GM03348 (cell line): Measurements from ENCODE around the gene MATN4.

ENCODE experiments used
- DNase-seq: peaks from one replicate; pipeline ENCODE4 v3.0.0; 2012; ENCODE audit warnings: low spot score

The MATN4 gene

GRCh38 chr20:45313943-45314342, 5.8 kb upstream of the MATN4 start:
- no peak for DNase-seq

- no peak for DNase-seq
Observed at GRCh38 chr20:45313065-45313695, 5.1 kb upstream of the MATN4 start.

DNA sequence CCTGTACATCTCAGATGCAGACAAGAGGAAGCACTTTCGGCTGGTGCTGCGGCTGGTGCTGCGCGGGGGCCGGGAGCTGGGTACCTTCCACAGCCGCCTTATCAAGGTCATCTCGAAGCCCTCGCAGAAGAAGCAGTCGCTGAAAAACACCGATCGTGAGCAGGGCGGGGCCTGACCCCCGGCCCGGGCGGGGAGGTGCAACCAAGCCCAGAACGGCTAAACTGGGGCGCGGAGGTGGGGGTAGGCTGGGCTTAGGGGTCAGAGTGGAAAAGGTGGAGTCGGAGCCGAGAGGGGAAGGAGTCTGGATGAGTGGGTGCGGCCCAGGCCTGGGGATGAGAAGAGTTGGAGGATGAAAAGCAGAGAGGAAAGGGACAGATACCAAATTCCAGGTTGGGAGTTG, 4.1 kb upstream of the MATN4 start:
- DNase-seq: no peak

DNA sequence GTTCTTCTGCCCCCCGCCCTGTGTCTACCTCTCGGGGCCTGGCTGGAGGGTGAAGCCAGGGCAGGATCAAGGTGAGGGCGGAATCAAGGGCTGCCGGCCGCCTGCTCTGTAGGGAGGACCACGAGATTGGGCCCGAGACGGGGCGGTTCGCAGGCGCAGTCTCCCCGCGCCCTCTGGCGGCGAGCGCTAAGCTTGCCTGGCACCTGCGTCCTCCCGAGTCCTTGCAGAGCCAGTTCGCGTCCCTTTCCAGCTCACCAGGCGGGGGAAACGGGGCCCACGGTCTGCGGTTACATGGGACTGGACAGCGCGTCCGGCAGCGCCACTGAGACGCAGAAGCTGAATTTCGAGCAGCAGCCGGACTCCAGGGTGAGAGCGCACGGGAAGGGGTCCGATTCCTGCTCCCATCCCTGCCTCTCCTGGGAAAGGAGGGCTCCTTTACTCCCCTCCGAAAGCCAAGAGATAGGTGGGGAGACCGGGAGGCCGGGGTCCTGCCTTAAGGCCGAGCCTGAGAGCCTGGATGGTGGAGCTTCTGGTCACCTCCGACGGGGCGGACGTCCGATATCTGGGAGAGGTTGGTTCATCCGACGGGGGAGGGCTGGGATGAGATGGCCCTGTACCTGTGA, 3.6 kb upstream of the MATN4 start:
- peak; percentile 88 for DNase-seq

DNA sequence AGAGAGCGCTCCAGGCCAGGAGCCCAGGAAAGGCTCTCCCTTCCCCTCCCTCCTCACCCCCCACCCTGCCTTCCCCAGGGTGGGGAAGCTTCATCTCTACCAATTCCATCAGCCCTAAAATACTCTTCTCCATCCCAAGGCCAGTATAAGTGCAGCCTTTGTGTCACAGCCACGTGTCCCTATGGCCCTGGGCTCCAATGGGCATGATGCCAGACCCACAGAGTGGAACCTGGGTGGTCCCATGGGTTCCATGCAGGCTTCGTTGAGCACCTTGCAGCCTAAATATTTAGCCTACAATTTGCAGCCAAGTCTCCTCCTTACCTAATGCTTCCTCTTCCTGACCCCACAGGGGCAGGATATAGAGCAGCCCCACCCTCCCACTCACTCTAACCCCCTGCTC, 976 bp upstream of the MATN4 start:
- DNase-seq: no peak

DNA sequence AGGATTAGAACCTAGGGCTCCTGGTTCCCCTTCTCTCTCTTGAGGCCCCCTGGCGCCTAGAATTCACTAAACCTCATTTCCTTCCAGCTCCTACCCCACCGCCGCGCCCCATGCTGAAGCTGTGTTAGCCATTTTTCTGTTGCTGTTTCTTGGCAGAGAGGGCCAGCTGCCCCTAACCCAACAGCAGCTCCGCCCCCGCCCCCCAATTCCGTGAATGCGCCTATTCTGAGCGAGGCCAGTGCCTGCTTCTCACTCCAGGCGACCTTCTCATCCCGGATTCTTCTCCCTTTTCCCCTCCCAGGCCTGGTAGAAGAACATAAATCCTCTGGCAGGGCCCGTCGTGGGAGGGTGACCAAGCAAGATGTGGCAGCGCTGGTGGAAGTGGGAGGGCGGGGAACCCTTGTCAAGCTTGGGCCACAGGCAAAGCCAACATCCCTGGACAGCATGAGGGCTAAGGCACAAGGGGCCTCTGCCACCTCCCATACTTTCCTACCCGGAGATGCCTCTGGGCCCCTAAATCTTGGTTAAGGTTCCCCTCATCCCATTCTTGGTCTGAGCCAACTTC, 941 bp downstream of the MATN4 start:
- no peak for DNase-seq

DNA sequence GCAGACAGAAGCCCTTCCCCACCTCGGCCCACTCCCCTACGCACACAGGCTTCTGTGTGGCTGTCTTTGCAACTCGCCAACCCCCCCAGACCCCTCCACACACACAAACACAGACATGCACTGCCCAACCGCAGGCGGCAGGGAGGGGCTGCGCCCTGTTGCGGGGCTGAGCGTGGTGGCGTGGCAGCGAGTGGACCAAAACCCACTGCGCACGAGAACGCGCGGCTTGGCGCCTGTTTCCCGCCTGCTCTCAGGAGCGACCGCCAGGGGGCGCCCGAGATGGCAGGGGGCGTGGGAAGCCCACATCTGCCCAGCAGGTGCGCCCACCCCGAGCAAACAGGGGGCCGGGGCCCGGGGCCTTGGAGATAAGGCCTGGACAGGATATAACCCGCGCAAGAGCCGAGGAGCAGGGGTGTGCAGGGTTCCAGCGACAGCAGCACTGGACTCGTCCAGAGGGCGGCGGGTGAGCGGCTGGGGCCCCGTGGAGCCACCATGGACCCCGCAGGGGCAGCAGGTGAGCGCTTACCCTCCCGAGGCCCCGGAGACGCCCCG, 1.6 kb downstream of the MATN4 start, which contains the start of gene RBPJL:
RBPJL (plus strand) TSS at position 410 of the 552 bp plus-strand sequence; CDS start at position 493, 83 bp downstream.
- DNase-seq: peak; percentile 67

DNA sequence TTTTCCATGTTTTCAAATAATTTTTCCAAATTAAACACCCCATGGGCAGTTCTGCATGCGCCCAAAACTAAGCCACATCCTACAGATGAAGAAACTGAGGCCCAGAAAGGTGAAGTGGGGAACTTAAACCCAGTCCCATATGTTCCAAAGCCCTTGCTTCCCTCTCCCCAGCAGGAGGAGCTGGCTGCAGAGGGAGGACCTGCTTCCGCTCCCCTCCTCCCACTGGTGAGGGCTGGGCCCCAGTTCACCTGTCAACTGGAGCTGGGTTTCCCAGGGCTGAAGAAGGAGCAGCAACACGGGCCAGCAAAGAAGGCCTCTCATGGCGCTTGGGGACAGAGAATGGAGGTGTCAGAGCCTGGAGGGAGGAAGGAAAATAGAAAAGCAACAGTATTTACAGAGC, 2.8 kb downstream of the MATN4 start:
- no peak for DNase-seq

DNA sequence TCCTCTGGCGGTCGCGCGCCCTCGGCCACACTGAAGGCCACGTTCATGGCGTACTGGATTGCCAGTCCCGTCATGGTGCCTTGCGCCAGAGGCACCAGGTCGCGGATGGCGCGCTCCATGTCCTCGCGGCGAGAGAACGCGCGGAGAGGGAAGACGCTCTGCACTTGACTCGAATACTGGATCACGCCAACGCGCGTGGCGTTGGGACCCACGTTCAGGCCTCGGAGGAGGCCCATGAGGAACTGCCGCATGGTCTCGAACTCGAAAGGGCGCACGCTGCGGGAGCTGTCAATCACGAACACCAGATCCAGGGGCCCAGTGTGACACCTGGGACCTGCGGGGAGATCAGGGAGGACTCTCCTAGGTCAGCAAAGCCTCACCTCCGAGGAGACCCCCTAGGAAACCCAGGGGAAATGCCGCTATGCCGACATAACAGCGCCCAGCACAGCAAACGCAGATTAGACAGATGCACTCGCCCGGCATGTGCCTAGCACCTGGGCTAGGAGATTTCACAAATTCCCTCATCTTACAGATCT, 3.6 kb downstream of the MATN4 start:
- DNase-seq: no peak

GRCh38 chr20:45303586-45304463, 4.3 kb downstream of the MATN4 start:
- no peak for DNase-seq

DNA sequence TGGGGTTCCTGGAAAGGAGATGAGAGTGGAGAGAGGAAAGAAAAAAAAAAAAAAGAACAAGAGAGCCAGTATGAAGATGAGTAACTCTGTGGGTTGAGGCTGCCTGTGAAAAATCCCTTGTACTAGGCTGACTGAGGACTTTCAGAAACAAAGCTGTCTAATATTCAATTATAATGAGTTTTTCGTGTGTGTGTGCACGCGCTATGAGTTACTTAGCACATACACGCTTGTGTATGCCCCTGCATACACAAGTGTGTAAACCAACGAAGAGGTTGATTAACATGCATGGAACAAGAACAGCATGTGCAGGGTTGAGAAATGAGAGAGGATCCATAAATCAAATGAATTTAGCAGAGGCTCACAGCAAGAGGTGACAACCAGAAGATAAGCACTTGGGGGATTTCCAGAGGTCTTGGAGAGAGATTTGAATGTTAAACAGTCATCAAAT, 6.3 kb downstream of the MATN4 start:
- DNase-seq: no peak

GRCh38 chr20:45300961-45301360, 7.1 kb downstream of the MATN4 start:
- DNase-seq: peak; percentile 38

DNA sequence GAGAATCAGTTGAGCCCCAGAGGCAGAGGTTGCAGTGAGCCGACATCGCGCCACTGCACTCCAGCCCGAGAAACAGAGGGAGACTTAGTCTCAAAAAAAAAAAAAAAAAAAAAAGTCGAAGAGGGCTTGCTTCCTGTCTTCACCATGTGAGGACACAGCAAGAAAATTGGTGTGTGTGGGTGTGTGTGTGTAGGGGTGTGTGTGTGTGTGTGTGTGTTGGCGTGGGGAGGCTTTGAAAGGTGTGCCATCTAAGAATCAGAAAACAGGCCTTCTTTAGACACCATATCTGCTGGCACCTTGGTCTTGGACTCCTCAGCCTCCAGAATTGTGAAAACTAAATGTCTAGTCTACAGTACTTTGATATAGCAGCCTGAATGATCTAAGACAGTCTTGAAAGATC, 8.3 kb downstream of the MATN4 start:
- no peak for DNase-seq

DNA sequence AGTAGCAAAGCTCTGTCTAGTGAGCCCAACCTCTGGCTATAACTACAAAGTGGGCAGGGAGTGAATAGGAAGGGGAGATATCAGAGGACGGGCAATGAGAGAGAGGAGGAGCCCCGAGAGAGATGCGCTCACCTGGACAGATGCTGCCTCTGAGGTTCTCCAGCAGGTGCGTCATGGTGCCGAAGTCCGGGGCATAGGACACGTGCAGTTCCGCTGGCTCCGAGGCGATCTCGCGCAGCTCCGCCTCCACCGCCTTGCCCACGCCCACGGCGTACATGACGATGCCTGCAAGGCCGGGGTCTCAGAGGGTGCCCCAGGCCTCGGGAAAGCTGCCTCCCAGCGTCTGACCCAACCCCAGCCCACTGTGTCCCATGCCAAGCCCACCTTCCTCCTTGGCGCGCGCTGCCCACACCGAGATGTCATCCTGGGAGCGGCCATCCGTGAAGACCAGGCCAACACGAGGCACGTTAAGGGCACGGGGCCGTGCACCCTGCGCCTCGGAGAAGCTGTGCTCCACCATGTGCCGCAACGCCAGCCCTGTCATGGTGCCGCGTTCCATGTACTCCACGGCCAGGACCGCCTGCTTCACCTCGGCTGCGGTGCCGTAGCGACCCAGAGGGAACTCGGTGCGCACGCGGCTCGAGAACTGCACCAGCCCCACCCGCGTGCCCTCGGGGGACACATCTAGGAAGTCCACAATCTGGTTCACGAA, 10.2 kb downstream of the MATN4 start:
- DNase-seq: no peak

GRCh38 chr20:45294659-45295058, 13.4 kb downstream of the MATN4 start:
- DNase-seq: no peak

- DNase-seq: no peak
Observed at GRCh38 chr20:45294003-45294368, 14.1 kb downstream of the MATN4 start.

GRCh38 chr20:45293041-45294002, 14.8 kb downstream of the MATN4 start:
- DNase-seq: peak; percentile 91

- no peak for DNase-seq
Observed at GRCh38 chr20:45292343-45292742, 15.8 kb downstream of the MATN4 start.

DNA sequence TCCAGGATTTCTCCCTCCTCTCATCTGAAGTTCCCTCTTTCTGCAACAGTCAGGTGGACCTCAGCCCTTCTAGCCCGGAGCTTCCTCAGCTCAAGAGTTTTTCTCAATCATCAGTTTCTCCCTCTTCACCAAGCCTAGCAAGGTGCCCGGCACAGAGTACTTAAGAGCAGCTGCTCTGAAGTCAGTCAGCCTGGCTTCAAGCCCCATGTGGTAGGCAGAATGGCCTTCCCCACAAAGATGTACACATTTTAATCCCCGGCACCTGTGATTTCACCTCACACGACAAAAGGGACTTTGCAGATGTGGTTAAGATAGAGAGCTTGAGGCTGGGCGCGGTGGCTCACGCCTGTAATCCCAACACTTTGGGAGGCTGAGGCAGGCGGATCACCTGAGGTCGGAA, 16.6 kb downstream of the MATN4 start:
- DNase-seq: no peak

GRCh38 chr20:45290677-45291355, 17.3 kb downstream of the MATN4 start:
- DNase-seq: peak; percentile 91
